ENCODE results near the gene BID.
A peak's percentile ranks its signal among the peaks of the same experiment; 100 is the strongest.
"Not testable (repeated sequence)": the region's sequence is repeated elsewhere in the genome, so short reads cannot be mapped to it uniquely, and the experiment has no call there.

The BID gene

DNA sequence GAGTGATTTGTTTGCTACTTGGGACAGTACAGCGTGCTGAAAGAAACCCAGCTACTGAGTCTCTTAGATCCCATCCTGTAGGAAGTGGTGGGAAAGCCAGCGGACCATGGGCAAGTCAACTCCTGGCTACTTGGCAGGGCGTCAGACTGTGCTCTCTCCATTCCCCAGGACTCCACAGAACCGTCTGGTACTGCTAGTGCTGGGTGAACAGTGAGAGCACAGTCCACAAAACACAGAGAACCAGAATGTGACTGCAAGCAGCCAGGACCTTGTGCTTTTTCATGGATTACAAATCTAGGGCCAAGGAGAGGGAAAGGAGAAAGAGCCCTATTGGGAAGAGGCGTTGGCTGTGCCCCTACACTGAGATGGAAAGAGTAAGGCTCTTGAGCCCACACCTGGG, 10.2 kb downstream of the BID start:
- in situ Hi-C loops (cut with MboI; ENCODE audit: low sequenced_read_pairs, unreplicated experiment) = no loop called here
- no peak for DNase-seq (ENCODE audit: low spot score)

DNA sequence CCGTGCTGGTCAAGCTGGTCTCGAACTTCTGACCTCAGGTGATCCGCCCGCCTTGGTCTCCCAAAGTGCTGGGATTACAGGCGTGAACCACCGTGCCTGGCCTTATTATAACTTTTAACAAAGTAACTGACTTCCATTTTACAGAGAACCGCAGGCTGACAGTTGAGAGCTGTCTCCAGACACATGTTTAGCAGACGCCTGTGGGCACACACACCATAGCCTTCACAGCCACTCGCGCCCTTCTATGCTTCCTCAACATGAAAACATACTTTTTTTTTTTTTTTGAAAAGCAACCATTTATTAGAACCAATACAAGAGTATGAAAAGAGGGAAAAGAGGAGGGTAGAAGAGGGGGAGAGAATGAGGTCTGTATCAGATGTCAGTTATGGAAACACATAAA, 10.8 kb downstream of the BID start:
- in situ Hi-C loops (cut with MboI; ENCODE audit: low sequenced_read_pairs, unreplicated experiment); DNase-seq (ENCODE audit: low spot score): not testable (repeated sequence)

More for the DNA sequence above, 10.2 kb downstream of the BID start:
- TF ChIP-seq, protein P1, sequence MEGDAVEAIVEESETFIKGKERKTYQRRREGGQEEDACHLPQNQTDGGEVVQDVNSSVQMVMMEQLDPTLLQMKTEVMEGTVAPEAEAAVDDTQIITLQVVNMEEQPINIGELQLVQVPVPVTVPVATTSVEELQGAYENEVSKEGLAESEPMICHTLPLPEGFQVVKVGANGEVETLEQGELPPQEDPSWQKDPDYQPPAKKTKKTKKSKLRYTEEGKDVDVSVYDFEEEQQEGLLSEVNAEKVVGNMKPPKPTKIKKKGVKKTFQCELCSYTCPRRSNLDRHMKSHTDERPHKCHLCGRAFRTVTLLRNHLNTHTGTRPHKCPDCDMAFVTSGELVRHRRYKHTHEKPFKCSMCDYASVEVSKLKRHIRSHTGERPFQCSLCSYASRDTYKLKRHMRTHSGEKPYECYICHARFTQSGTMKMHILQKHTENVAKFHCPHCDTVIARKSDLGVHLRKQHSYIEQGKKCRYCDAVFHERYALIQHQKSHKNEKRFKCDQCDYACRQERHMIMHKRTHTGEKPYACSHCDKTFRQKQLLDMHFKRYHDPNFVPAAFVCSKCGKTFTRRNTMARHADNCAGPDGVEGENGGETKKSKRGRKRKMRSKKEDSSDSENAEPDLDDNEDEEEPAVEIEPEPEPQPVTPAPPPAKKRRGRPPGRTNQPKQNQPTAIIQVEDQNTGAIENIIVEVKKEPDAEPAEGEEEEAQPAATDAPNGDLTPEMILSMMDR (IDR thresholded peaks at IDR 0.05; ENCODE audit: borderline replicate concordance, control extremely low read depth, extremely low read depth, insufficient read depth, missing control alignments) = no peak

DNA sequence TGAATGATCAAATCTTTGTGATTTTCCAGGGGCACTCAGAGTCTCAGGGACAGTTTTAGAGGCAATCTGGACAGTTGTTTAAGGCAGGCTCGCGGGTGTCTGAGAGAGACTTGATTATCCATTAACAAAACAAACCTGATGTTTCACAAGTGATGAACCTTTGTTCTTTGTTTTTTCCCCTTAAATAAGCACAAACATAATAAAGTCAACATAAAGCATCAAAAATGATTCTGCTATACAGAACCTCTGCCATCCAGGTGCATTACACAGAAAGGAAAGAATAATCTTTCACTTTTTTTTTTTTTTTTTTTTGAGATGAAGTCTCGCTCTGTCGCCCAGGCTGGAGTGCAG, 13.2 kb downstream of the BID start:
- in situ Hi-C loops (cut with MboI; ENCODE audit: low sequenced_read_pairs, unreplicated experiment) = no loop called here
- TF ChIP-seq, protein P1 (IDR thresholded peaks at IDR 0.05; ENCODE audit: borderline replicate concordance, control extremely low read depth, extremely low read depth, insufficient read depth, missing control alignments) = no peak
- no peak for DNase-seq (ENCODE audit: low spot score)

DNA sequence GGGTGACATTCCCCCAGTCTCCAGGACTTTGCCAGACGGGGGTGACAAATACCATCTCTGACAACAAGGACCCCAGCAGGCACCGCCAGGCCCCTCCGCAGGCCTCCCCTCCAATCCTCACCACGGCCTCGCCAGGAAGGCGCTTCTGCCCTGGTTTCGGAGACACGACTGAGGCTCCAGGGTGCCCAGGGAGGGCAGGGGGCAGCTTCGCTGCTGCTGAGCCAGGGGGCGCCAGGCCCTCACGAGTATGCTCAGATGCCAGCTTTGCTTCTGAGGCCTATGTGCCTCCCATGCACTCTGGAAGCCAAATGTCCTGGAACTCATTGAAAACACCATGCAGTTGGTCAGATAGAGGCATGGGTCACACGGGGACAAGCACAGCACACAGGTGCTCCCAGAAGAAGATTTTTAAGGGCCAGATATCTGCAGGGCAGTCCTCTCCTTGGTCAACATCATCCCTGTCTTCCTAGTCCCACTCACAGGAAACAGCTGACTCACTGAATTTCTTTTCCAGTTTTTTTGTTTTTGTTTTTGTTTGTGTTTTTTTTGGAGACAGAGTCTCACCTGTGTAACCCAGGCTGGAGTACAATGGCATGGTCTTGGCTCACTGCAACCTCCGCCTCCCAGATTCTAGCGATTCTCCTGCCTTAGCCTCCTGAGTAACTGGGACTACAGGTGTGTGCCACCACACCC, 19.9 kb downstream of the BID start:
- DNase-seq (ENCODE audit: low spot score) = no peak
- TF ChIP-seq, protein P1 (IDR thresholded peaks at IDR 0.05; ENCODE audit: borderline replicate concordance, control extremely low read depth, extremely low read depth, insufficient read depth, missing control alignments) = peak; percentile 52
- in situ Hi-C loops (cut with MboI; ENCODE audit: low sequenced_read_pairs, unreplicated experiment) = loop anchor here (10.0 kb wide), 1 partner anchor 60 kb away; no protein-coding TSS in a partner anchor

DNA sequence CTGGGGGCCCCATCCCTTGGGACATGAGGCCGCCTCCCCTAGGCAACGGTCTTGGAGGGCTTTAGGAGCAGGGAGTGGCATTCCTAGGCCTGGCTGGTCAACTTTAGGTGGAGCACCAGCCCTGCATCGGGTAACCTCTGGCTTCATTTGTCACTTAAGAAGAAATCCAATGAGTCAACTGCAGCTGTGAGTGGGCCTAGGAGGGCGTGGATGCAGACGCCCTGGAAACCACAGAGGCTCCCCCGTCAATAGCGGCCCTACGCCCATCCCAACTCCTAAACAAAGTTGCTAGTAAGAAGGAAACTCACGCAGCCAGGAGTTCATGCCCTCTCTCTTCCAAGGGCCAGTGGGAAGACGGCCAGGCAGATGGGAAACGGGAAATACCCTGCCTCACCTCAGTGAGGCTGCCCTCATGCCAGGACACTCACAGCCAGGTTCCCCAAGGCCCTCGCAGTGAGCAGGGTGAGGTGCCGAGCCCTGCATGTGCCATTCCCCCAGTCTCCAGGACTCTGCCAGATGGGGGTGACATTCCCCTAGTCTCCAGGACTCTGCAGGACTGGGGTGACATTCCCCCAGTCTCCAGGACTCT, 20.8 kb downstream of the BID start:
- in situ Hi-C loops (cut with MboI; ENCODE audit: low sequenced_read_pairs, unreplicated experiment) = loop anchor here (10.0 kb wide), 1 partner anchor 59 kb away; no protein-coding TSS in a partner anchor
- TF ChIP-seq, protein P1 (IDR thresholded peaks at IDR 0.05; ENCODE audit: borderline replicate concordance, control extremely low read depth, extremely low read depth, insufficient read depth, missing control alignments) = no peak
- DNase-seq (ENCODE audit: low spot score) = peak; percentile 32

DNA sequence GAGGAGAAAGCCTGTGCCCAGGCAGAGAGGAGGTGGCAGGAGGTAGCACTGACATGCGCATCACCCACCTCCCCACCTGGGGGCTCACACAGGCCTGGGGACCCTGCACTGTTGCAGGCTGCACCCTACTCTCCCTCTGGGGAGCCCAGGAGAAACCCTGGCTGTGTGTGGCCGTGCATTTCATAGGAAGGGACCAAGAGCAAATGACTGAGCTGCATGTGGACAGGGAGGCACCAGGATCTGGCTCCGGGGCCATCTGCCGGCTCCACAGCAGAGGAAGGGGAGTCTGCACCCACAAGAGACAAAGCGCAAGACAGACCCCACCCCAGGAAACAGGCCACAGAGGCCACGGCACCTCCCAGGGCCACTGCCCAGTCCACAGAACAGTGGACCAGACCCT, 22.7 kb downstream of the BID start:
- in situ Hi-C loops (cut with MboI; ENCODE audit: low sequenced_read_pairs, unreplicated experiment) = loop anchor here (10.0 kb wide), 1 partner anchor 57 kb away; no protein-coding TSS in a partner anchor
- TF ChIP-seq, protein P1 (IDR thresholded peaks at IDR 0.05; ENCODE audit: borderline replicate concordance, control extremely low read depth, extremely low read depth, insufficient read depth, missing control alignments) = no peak
- DNase-seq (ENCODE audit: low spot score) = no peak

All from GM13976 (cell line).